Measurements from ENCODE around the gene C14orf119. TPM values are rescaled to one million over a fixed set of nuclear protein-coding genes. Genes with fewer than 3 reads are reported as not detected.

C14orf119 gene
- total and polyA plus RNA-seq, 8 donors: 52.6 to 67.6 (median 63.5) TPM

- peak in 1 of 4 donors; percentile 53 for DNase-seq
- Histone ChIP-seq H3K4me1 (peaks cover 0 to 10% of the 10 kb centered on the region in 2 donors), H3K27ac (no peak overlapping the region)
Measured at GRCh38 chr14:23130871-23131270, 35.6 kb downstream of the C14orf119 start.

GRCh38 chr14:23131482-23131881 is 36.2 kb downstream of the C14orf119 start:
- no peaks in the 10 kb centered on the region for H3K27me3 ChIP-seq
- no peaks in the 10 kb centered on the region for H3K9me3 ChIP-seq
- no peak overlapping the region for H3K27ac ChIP-seq
- peaks cover 0 to 10% of the 10 kb centered on the region in 2 donors for H3K4me1 ChIP-seq
- DNase-seq (no peak), ATAC-seq (no peak)
- intact Hi-C loops (cut with DNase I): no loop called here
- H3K4me3 ChIP-seq: no peak overlapping the region
- no peak for TF ChIP-seq CTCF (IDR thresholded peaks at IDR 0.05)
- H3K36me3 ChIP-seq: peaks cover 0 to 27% of the 10 kb centered on the region in 2 donors

More at GRCh38 chr14:23130871-23131270, 35.6 kb downstream of the C14orf119 start:
- Histone ChIP-seq H3K27me3 (no peaks in the 10 kb centered on the region), H3K9me3 (no peaks in the 10 kb centered on the region), H3K36me3 (peaks cover 0 to 29% of the 10 kb centered on the region in 2 donors), H3K4me3 (no peak overlapping the region)
- ATAC-seq: peak; percentile 29
- TF ChIP-seq CTCF (IDR thresholded peaks at IDR 0.05): no peak
- intact Hi-C loops (cut with DNase I): no loop called here

GRCh38 chr14:23132970-23133369 is 37.7 kb downstream of the C14orf119 start:
- DNase-seq (no peak), ATAC-seq (no peak)
- no peak overlapping the region for H3K4me3 ChIP-seq
- TF ChIP-seq CTCF (IDR thresholded peaks at IDR 0.05): no peak
- no peak overlapping the region for H3K27ac ChIP-seq
- intact Hi-C loops (cut with DNase I): no loop called here
- H3K4me1 ChIP-seq: peaks cover 0 to 10% of the 10 kb centered on the region in 2 donors
- H3K36me3 ChIP-seq: peaks cover 0 to 19% of the 10 kb centered on the region in 2 donors
- H3K27me3 ChIP-seq: no peaks in the 10 kb centered on the region
- H3K9me3 ChIP-seq: no peaks in the 10 kb centered on the region

- Histone ChIP-seq H3K27me3 (no peaks in the 10 kb centered on the region), H3K9me3 (no peaks in the 10 kb centered on the region), H3K36me3 (peaks cover 0 to 27% of the 10 kb centered on the region in 2 donors), H3K4me3 (no peak overlapping the region), H3K4me1 (peaks cover 0 to under 1% of the 10 kb centered on the region in 2 donors), H3K27ac (no peak overlapping the region)
- ATAC-seq (no peak), DNase-seq (no peak)
- TF ChIP-seq CTCF (IDR thresholded peaks at IDR 0.05): no peak
- intact Hi-C loops (cut with DNase I): no loop called here
Measured at GRCh38 chr14:23136566-23137133, 41.3 kb downstream of the C14orf119 start.

- intact Hi-C loops (cut with DNase I): no loop called here
- peak; percentile 55 for ATAC-seq
- H3K27ac ChIP-seq: no peak overlapping the region
- TF ChIP-seq CTCF (IDR thresholded peaks at IDR 0.05): no peak
- no peak for DNase-seq
- H3K36me3 ChIP-seq: peaks cover 0 to 24% of the 10 kb centered on the region in 2 donors
- no peak overlapping the region for H3K4me3 ChIP-seq
- peaks cover 0 to 7% of the 10 kb centered on the region in 2 donors for H3K4me1 ChIP-seq
- H3K27me3 ChIP-seq: no peaks in the 10 kb centered on the region
- H3K9me3 ChIP-seq: no peaks in the 10 kb centered on the region
Measured at GRCh38 chr14:23137192-23137812, 42.0 kb downstream of the C14orf119 start.

Data from left lung (tissue), 10 donors.